CD14-positive monocyte (primary cell): ENCODE measurements around the gene SLC35G2. TPM values are rescaled to one million over a fixed set of nuclear protein-coding genes. Genes with fewer than 3 reads are reported as not detected.

Experiments used
- DNase-seq, 3 donors: peaks; one replicate each; pipeline ENCODE4 v3.0.0-alpha.2; 2011 to 2022
- H2AFZ ChIP-seq: 2 replicates; pipeline ENCODE4 v1.6.0; 2012; ENCODE audit warnings: mild to moderate bottlenecking, low read depth, low read length, inconsistent platforms; ENCODE audit not compliant: insufficient read depth, poor library complexity, severe bottlenecking
- H3K27ac ChIP-seq, 2 donors: 1 replicate in 1 of 2; 2 replicates in 1 of 2; pipeline ENCODE4 v1.5.1; 2012 to 2013; ENCODE audit warnings: low read length in 2 of 2, control low read depth in 1 of 2, inconsistent platforms in 1 of 2, low read depth in 1 of 2, mild to moderate bottlenecking in 1 of 2
- H3K27me3 ChIP-seq, 2 donors: one replicate each; pipeline versions ENCODE4 v1.6.0 to v1.6.1; 2011 to 2013; ENCODE audit warnings: low read length in 2 of 2; ENCODE audit not compliant: control insufficient read depth in 2 of 2, insufficient read depth in 2 of 2
- H3K36me3 ChIP-seq, 2 donors: replicated peaks in 1 of 2; 1 replicate in 1 of 2; 2 replicates in 1 of 2; pipeline versions ENCODE4 v1.5.1 to v1.6.1; 2012 to 2013; ENCODE audit warnings: low read length in 2 of 2, control low read depth in 1 of 2, inconsistent platforms in 1 of 2, mild to moderate bottlenecking in 1 of 2; ENCODE audit not compliant: insufficient read depth in 2 of 2, control insufficient read depth in 1 of 2
- H3K4me1 ChIP-seq, 2 donors: 1 replicate in 1 of 2; 2 replicates in 1 of 2; pipeline versions ENCODE4 v1.5.1 to v1.6.1; 2012 to 2013; ENCODE audit warnings: low read length in 2 of 2, control low read depth in 1 of 2, inconsistent platforms in 1 of 2, mild to moderate bottlenecking in 1 of 2, moderate library complexity in 1 of 2; ENCODE audit not compliant: insufficient read depth in 2 of 2, control insufficient read depth in 1 of 2
- H3K4me2 ChIP-seq: replicated peaks from 2 replicates; pipeline ENCODE3; 2012; ENCODE audit warnings: low read length, moderate library complexity, mild to moderate bottlenecking; ENCODE audit not compliant: poor library complexity, severe bottlenecking; ENCODE audit errors: extremely low read depth
- H3K4me3 ChIP-seq, 3 experiments: fragments of 200-600 bp in 1 of 3; sonication (generic) in 1 of 3; replicated peaks in 1 of 3; 1 replicate in 2 of 3; 2 replicates in 1 of 3; pipeline ENCODE4 v1.5.1; 2011 to 2013; ENCODE audit warnings: low read length in 3 of 3, mild to moderate bottlenecking in 3 of 3, control low read depth in 2 of 3, low read depth in 2 of 3, inconsistent platforms in 1 of 3, moderate library complexity in 1 of 3
- H3K79me2 ChIP-seq: 2 replicates; pipeline ENCODE4 v1.6.0; 2012; ENCODE audit warnings: mild to moderate bottlenecking, control low read depth, inconsistent platforms, low read length, moderate library complexity; ENCODE audit not compliant: insufficient read depth
- H3K9ac ChIP-seq: 2 replicates; pipeline ENCODE4 v1.6.0; 2017; ENCODE audit warnings: low read length, mild to moderate bottlenecking; ENCODE audit not compliant: insufficient read depth, poor library complexity, severe bottlenecking
- H3K9me3 ChIP-seq, 2 donors: replicated peaks in 1 of 2; 1 replicate in 1 of 2; 2 replicates in 1 of 2; pipeline versions ENCODE4 v1.5.1 to v1.6.1; 2012 to 2013; ENCODE audit warnings: low read length in 2 of 2, control low read depth in 1 of 2; ENCODE audit not compliant: control insufficient read depth in 1 of 2, insufficient read depth in 1 of 2
- H4K20me1 ChIP-seq: 2 replicates; pipeline ENCODE4 v1.6.0; 2012; ENCODE audit warnings: mild to moderate bottlenecking, low read length, control low read depth, moderate library complexity; ENCODE audit not compliant: insufficient read depth
- H3K27ac Mint-ChIP-seq, 7 donors: one replicate each; pipeline ENCODE4 v1.8.0; 2020; ENCODE audit warnings: mild to moderate bottlenecking in 7 of 7, mixed read lengths in 7 of 7, moderate library complexity in 6 of 7, inconsistent platforms in 2 of 7
- H3K27me3 Mint-ChIP-seq, 3 donors: one replicate each; pipeline ENCODE4 v1.8.0; 2021 to 2022; ENCODE audit warnings: low read depth in 3 of 3, mild to moderate bottlenecking in 3 of 3, mixed read lengths in 3 of 3, moderate library complexity in 3 of 3, inconsistent platforms in 1 of 3
- H3K36me3 Mint-ChIP-seq, 2 donors: one replicate each; pipeline ENCODE4 v1.8.0; 2020; ENCODE audit warnings: mixed read lengths in 2 of 2, inconsistent platforms in 1 of 2, mild to moderate bottlenecking in 1 of 2
- H3K4me1 Mint-ChIP-seq: one replicate; pipeline ENCODE4 v1.8.0; 2020; ENCODE audit warnings: mild to moderate bottlenecking, mixed read lengths
- H3K4me3 Mint-ChIP-seq, 2 donors: one replicate each; pipeline ENCODE4 v1.8.0; 2020; ENCODE audit warnings: mild to moderate bottlenecking in 2 of 2, mixed read lengths in 2 of 2, moderate library complexity in 1 of 2
- H3K9me3 Mint-ChIP-seq, 7 donors: one replicate each; pipeline ENCODE4 v1.8.0; 2020 to 2022; ENCODE audit warnings: mixed read lengths in 7 of 7, mild to moderate bottlenecking in 6 of 7, moderate library complexity in 6 of 7, inconsistent platforms in 2 of 7
- WGBS: methylation state at CpG from one replicate; pipeline ENCODE4 v1.1.5; 2013; ENCODE audit warnings: missing lambda C conversion rate; ENCODE audit not compliant: insufficient coverage; 5-methylcytosine and 5-hydroxymethylcytosine counted together
- intact Hi-C, 2 donors: fragments of 100-400 bp; cut with micrococcal nuclease; formaldehyde crosslinking; loops; one replicate each; pipeline versions ENCODE4 v1.15.0 to v1.15.1; 2023
- polyA plus RNA-seq, 3 donors: library from polyadenylated mRNA; depleted of rRNA in 1 of 3; unstranded in 2 of 3; stranded (reverse) in 1 of 3; fragments of 300-500 nt in 2 of 3; fragments of >200 nt in 1 of 3; fragmentation: Illumina TruSeq in 2 of 3; gene quantifications; 1 replicate in 2 of 3; 2 replicates in 1 of 3; pipeline ENCODE4 v1.2.3, GENCODE V29; 2012 to 2021
- TF ChIP-seq, protein P1 (sequence below): fragments of 200-600 bp; IDR thresholded peaks from one replicate; pipeline ENCODE4 v1.8.0; 2022; ENCODE audit warnings: antibody characterized with exemption, mild to moderate bottlenecking

The SLC35G2 gene
- polyA plus RNA-seq, 3 donors, result not detected

DNA sequence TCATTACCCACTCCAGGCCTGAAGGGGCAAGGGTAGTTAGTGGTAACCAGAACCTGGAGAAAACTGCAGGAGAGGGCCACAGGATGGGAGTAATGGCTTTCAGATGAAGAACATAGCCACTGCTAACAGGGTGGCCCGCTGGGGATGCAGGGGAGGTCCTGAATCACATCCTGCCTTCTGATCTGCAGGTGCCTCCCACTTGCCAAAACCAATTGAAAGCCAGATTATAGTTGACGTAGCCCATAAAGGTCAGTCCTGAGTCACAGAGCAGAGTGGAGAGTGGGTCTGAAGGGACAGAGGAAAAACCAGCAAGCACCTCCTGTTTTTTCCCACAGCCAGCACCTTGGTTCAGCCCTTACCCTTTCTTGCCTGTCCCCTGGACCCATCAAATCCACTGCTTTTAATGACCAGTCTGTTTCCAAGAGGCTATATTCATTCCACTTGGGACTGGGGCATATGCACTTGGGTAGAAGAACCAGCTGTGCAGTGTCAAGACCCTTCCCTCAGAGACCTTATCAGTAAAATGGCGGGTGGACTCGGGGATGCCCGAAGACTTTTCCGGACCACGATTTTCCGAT, 646 bp upstream of the SLC35G2 start:
- H3K9ac ChIP-seq, result peak overlapping the region; percentile 57
- no peaks in the 10 kb centered on the region for H3K36me3 ChIP-seq
- no peaks in the 10 kb centered on the region for H3K79me2 ChIP-seq
- peaks cover 3 to 6% of the 10 kb centered on the region in 2 donors for H3K36me3 Mint-ChIP-seq
- H3K9me3 ChIP-seq, result no peaks in the 10 kb centered on the region
- DNase-seq, result peak in 1 of 3 donors; percentile 35
- WGBS, result 7% methylated on average over 8 of the region's 8 CpGs
- no peak overlapping the region for H3K27ac ChIP-seq
- no peaks in the 10 kb centered on the region for H4K20me1 ChIP-seq
- H3K4me3 ChIP-seq, result peak overlapping the region; percentile 49 to 71 (median 55)
- H3K9me3 Mint-ChIP-seq, result peaks cover 0 to 20% (median 8%) of the 10 kb centered on the region in 7 donors
- H3K27me3 Mint-ChIP-seq, result peaks cover 38 to 59% (median 40%) of the 10 kb centered on the region in 3 donors
- H3K27ac Mint-ChIP-seq, result no peak overlapping the region
- H3K4me1 Mint-ChIP-seq, result peaks cover 19% of the 10 kb centered on the region
- intact Hi-C loops, result no loop called here
- H2AFZ ChIP-seq, result peak overlapping the region; percentile 79
- H3K4me2 ChIP-seq, result peak overlapping the region; percentile 80
- TF ChIP-seq, protein P1, sequence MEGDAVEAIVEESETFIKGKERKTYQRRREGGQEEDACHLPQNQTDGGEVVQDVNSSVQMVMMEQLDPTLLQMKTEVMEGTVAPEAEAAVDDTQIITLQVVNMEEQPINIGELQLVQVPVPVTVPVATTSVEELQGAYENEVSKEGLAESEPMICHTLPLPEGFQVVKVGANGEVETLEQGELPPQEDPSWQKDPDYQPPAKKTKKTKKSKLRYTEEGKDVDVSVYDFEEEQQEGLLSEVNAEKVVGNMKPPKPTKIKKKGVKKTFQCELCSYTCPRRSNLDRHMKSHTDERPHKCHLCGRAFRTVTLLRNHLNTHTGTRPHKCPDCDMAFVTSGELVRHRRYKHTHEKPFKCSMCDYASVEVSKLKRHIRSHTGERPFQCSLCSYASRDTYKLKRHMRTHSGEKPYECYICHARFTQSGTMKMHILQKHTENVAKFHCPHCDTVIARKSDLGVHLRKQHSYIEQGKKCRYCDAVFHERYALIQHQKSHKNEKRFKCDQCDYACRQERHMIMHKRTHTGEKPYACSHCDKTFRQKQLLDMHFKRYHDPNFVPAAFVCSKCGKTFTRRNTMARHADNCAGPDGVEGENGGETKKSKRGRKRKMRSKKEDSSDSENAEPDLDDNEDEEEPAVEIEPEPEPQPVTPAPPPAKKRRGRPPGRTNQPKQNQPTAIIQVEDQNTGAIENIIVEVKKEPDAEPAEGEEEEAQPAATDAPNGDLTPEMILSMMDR, result no peak
- peak overlapping the region; percentile 76 to 97 for H3K4me3 Mint-ChIP-seq
- peaks cover 33 to 42% of the 10 kb centered on the region in 2 donors for H3K27me3 ChIP-seq
- H3K4me1 ChIP-seq, result peaks cover 20 to 21% of the 10 kb centered on the region in 2 donors

DNA sequence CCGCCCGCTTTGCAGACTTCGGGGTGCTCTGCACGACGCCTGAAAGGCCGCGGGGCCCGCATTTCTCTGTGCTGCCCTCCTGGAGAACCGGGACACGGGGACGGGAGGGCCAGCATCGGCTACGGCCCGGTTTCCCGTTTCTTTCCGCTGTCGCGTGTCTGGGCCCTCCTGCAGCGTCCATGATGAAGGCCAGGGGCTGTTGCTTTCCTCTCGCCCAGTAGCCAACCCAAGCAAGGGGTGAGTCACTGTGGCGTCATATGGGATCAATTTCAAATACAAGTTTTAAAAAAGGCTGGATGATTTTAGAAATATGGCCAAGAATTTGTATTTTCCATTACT, 435 bp downstream of the SLC35G2 start:
- H3K9me3 ChIP-seq, result no peaks in the 10 kb centered on the region
- H3K4me3 Mint-ChIP-seq, result peak overlapping the region; percentile 87 to 97
- no peaks in the 10 kb centered on the region for H3K79me2 ChIP-seq
- intact Hi-C loops, result no loop called here
- peak overlapping the region; percentile 49 to 71 (median 55) for H3K4me3 ChIP-seq
- peaks cover 33 to 42% of the 10 kb centered on the region in 2 donors for H3K27me3 ChIP-seq
- H3K27ac Mint-ChIP-seq, result peak overlapping the region in 3 of 7 donors; percentile 20 to 87 (median 54)
- H3K4me2 ChIP-seq, result peak overlapping the region; percentile 80
- H3K36me3 Mint-ChIP-seq, result peaks cover 3 to 6% of the 10 kb centered on the region in 2 donors
- WGBS, result 0% methylated on average over 18 of the region's 21 CpGs
- peaks cover 38 to 59% (median 40%) of the 10 kb centered on the region in 3 donors for H3K27me3 Mint-ChIP-seq
- peak; percentile 26 to 49 (median 32) for DNase-seq
- H3K4me1 ChIP-seq, result peaks cover 20 to 21% of the 10 kb centered on the region in 2 donors
- H3K36me3 ChIP-seq, result no peaks in the 10 kb centered on the region
- H3K27ac ChIP-seq, result no peak overlapping the region
- peak overlapping the region; percentile 79 for H2AFZ ChIP-seq
- TF ChIP-seq, protein P1, result no peak
- H4K20me1 ChIP-seq, result no peaks in the 10 kb centered on the region
- peaks cover 19% of the 10 kb centered on the region for H3K4me1 Mint-ChIP-seq
- H3K9me3 Mint-ChIP-seq, result peaks cover 0 to 25% (median 14%) of the 10 kb centered on the region in 7 donors
- peak overlapping the region; percentile 57 for H3K9ac ChIP-seq
